HG03139 (cell line): ENCODE data around the gene DBX1.
"Not testable (repeated sequence)": the region's sequence is repeated elsewhere in the genome, so short reads cannot be mapped to it uniquely, and the experiment has no call there.

Experiments
- ATAC-seq: cut with Tn5 transposase; IDR thresholded peaks from one replicate; pipeline ENCODE4 v1.9.1; 2021; ENCODE audit not compliant: unreplicated experiment

Gene DBX1

DNA sequence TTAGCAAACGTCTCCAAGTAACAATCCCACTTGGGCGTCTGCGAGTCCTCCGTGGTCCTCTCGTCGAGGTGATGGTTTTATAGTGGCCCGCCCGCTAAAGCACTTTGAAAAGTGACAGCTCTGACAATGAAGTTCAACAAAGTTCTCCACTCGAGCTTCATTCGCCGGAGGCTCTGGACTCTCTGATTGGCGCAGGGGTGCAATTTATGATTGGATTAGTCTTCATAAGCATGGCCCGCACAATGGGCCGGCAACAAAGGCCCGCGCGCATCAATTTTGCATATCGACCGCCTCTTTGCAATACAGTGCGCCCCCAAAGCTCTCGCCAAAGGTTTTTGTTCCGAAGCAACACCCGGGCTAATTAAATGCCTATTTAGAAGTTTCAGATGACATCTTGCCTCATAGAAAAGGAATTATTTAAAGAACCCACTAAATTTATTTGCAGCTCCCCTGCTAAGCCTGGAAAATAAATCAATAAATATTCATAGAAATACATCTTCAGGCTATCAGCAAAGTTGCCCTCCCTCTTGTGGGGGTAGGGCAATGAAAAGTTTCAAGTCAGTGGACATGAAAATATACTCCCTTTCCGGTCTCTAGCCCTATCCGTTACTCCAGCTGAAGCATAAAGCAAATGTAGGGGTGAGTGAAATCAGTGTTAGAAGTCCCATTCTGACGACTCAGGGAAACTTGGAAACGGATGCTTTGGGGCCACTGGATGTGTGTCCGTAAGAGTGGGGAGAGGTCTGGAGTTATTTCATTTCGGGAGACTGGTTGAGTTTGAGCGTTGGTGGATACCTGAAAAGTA is at the start of gene DBX1:
Gene DBX1 (minus strand): TSS at position 51 of the 805 bp plus-strand sequence. CDS start 151 bp downstream, outside the sequence.
- ATAC-seq = no peak

GRCh38 chr11:20208622-20209111 is 48.4 kb upstream of the DBX1 start:
- ATAC-seq = no peak

GRCh38 chr11:20207781-20208621 is 47.7 kb upstream of the DBX1 start:
- no peak for ATAC-seq

GRCh38 chr11:20205807-20206206 is 45.5 kb upstream of the DBX1 start:
- no peak for ATAC-seq

DNA sequence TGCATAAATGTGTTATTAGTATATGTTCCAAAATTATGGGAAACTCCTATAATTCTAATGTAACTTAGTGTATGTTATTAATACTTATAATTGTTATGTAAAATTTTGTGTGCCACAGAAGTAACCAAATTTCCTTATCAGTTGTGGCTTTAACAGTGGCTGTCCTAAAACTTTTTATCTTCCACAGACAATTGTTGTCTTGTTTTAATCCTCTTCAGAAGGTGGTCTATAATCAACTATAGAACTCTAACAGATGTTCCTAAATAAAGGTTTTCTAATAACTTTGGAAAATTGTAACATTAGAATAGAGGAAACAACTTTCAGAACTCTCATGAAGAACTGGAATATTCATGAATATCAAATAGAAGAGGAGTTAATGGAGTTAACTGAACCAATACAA is 44.4 kb upstream of the DBX1 start:
- ATAC-seq = no peak

- no peak for ATAC-seq
These were observed 43.6 kb upstream of the DBX1 start for GRCh38 chr11:20203831-20204230.

- ATAC-seq = no peak
These were observed 41.0 kb upstream of the DBX1 start for GRCh38 chr11:20201231-20201630.

GRCh38 chr11:20200331-20200955 is 40.2 kb upstream of the DBX1 start:
- not testable (repeated sequence) for ATAC-seq

DNA sequence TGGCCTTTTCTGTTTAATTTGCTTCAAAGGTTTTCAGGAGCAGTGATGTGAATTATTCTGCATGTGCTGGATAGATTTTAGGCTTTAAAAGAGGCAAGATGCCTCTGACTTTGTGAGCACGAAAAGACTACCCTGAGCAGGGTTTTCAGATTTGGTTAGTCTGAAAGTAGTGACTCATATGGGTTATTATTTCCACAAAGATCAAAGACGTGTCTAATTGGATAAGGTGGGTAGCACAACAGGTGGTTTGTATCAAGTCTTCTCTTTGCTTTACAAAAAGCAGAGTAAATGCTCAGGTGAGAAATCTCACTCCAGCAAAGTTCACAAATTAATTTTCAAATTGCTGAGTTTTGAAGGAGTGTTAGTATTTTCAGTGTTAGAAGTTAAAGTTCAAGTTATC is 37.6 kb upstream of the DBX1 start:
- ATAC-seq = no peak

- ATAC-seq = no peak
These were observed 34.2 kb upstream of the DBX1 start for GRCh38 chr11:20194470-20194869.

DNA sequence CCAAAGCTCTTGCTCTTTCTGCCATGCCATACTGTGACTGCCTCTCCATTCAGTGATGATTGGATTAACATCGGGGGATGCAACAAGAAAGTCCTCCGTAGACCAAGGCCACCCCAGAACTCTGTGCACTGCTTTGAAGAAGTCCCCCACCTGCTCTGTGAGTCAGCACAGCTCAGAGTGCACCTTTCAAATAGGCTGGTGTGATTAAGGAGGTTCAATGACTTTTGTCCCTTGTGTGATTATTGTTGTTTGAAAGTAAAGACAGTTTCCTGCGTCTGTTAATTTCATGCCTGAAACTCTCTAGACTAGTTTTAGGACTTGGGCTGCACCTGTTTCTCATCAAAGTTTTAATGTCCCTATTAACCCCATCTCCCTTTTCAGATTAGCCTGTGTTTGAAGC is 33.0 kb upstream of the DBX1 start:
- no peak for ATAC-seq

DNA sequence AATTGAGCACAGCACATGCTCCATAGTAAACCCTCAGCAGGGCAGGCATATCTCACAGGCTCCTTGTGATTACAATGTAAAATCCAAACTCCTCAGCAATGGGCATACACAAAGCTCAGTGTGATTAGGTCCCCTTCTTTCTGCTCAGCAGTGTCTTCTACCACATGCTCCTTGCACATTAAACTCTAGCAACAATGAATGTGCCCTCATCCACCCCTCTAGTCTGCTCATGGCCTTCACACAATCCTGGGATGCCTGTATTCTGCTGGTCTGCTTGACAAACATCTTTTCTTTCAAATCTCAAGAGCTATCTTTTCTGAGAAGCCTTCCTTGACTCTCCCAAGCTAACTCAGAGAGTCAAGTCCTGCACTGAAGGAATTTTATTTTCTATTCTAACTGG is 32.4 kb upstream of the DBX1 start:
- no peak for ATAC-seq

DNA sequence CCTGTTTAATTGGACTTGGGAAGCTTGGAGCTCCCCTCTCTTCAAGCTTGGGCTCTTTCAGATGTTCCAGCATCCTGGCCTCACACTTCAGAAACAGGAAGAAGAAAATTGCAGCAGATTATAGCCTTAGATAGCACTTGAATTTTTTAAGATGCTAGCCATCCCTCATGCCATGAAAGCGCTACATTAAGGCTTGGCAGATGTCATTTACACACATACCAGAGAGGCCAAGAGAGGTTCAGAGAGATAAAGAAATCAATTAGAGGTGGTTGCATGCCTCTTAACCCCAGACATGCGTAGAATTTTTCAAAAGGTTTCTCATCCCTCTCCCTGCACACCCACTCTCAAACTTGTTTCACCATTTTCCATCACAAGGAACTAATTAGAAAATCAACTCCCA is 31.9 kb upstream of the DBX1 start:
- ATAC-seq = no peak

DNA sequence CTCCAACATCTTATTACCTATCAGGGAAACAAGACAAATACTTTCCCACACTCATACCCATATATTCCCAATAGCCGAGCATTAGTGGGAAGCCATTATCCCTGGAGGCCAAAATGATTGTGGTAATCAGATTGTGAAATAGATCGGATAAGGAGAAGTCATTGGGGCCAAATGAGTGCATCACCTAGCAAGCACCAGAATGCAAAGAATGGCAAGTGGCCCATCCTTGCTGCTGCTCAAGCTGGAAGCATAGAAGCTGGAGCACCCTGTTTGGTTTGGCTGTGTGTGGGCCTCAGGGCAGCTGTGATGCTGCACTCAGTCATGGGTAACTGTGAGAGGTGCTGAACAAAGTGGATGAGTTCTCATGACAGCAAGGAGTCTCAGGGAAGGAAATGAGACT is 18.7 kb upstream of the DBX1 start:
- ATAC-seq = no peak

- no peak for ATAC-seq
These were observed 16.9 kb upstream of the DBX1 start for GRCh38 chr11:20177136-20177535.

DNA sequence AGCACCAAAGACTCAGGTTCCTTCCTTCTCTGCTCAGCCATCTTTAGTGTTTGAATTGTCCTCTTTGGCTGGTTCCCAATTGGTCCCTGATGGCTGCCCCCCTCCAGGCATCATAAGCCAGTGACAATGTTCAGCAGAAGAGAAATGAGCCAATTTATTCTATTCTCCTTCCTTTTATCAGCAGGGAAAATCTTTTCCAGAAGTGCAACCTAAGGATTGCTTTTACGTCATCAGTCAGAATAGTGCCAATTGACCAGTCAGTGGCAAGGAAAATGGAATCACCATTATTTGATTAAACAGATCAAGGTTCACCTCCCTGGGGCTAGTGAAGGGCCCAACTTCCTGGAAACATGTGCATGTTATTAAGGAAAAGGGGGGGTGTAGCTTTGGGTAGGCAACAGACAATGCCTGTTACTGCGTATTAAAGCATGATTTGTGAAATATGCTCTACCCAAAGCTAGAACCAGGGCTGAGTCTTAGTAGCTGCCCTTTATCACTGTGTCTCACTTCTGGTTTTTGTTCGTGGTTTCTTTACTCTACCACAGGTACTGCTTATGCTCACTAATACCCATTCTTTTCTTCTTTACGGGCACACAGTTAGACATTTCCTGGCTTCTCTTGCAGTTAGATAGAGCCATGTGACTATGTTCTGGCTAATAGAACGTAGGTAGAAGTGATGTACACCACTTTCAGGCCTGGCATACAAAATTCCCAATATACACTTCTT is 12.6 kb upstream of the DBX1 start:
- ATAC-seq = no peak

DNA sequence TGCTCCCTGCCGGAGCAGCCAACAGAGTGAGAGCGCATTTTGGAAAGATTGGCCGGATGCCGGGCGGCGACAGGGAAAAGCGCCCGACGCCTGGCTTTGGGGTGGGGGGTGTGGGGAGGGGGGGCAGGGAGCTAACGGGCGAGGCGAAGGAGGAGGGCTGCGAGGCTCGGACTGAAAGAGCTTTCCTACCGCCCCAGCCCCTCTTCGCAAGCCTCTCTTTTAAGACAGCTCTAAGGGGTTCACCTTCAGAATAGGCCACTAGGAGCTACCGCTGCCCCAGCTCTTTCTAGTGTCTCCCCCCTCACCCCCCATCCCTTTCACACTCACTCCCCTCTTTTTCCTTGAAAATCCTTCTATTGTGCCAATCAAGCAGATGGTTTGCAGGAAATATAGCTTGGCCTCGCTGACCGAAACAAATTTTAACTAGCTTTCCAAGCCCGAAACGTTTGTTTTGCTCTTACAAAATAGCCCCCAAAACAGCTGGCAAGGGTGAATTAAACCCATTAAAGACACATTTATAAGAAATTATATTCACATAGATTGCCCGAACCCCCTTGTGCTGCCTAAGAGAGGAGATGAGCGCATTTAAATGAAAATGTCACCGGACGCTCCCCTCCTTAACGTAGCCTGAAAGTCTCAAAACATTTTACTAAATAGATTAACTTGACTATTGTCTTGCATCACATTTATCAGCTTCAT is 3.7 kb upstream of the DBX1 start:
- no peak for ATAC-seq

- no peak for ATAC-seq
These were observed 2.8 kb upstream of the DBX1 start for GRCh38 chr11:20162824-20163782.
